IPS-NIHi7 (cell line): ENCODE results near the gene GRIK1.
"Not testable (repeated sequence)": the region's sequence is repeated elsewhere in the genome, so short reads cannot be mapped to it uniquely, and the experiment has no call there.

ENCODE experiments used
- DNase-seq: peaks from one replicate; pipeline ENCODE4 v3.0.0; 2012; ENCODE audit warnings: mixed read lengths; ENCODE audit errors: extremely low spot score

GRIK1 gene

DNA sequence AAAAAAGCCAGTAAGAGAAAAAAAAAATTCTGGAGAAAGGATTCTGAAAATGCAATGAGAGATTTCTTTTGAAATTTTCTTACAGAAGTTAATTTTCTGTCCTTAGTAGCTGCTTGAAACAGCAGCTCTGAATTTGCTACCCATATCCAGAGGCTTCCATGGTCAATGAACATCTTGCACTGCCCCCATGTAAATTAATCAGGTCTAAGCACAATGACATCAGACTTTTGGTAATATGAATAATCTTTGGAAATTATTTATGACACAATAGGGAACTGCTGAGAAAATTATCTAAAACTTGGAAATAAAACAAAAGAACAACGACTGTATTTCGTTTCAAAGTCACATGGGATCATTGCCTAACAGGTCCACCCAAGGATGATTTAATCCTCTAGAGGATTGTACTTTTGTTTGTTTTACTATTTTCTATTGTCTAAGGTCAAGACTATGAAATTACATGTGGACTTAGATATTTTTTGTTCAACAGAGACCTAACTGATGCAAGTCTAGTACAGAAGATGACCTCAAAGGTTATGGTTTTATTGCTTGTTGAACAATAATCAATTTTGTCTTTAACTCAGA, 328.9 kb downstream of the GRIK1 start:
- DNase-seq: no peak

DNA sequence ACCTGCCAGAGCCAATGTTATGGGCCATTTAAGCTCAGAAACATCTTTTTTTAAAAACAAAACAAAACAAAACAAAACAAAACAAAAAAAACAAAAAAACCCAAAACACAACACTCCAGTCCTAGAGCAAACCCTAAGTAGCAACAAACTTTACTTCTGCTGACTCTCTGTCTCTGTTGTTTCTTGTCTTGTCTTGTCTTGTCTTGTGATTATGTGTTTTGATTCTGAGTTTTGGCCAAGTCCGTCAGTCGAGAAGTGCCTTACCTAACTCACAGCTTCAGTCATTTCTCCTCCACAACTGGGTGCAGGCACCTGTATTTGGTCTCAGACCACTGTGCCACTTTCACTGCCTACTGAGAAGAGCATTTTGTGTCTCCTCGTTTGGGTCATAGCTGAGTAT, 333.2 kb downstream of the GRIK1 start:
- no peak for DNase-seq

DNA sequence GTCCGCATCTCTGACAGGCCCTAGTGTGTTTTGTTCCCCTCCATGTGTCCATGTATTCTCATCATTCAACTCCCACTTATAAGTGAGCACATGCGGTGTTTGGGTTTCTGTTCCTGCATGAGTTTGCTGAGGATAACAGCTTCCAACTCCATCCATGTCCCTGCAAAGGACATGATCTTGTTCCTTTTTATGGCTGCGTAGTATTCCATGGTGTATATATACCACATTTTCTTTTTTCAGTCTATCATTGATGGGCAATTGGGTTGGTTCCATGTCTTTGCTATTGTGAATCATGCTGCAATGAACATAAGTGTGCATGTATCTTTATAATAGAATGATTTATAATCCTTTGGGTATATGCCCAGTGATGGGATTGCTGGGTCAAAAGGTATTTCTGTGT, 334.6 kb downstream of the GRIK1 start:
- DNase-seq: not testable (repeated sequence)

DNA sequence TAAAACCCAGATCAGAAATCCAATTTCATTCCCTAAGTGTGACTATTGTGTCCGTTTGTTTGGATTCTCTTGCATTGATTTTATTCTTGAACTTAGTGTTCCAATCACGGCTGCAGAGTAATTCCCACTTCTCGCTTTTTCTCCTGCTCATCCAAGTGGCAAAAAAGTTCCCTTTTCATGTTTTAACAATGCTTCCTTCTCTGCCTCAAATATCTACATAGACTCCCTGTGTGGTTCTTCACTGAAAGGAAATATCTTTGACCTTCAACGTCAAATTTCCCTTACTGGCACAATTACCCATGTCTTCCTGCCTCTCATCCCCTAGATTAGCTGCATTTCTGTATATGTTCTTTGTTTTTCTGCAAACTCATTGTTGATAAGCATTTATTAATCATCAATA, 335.7 kb downstream of the GRIK1 start:
- no peak for DNase-seq

DNA sequence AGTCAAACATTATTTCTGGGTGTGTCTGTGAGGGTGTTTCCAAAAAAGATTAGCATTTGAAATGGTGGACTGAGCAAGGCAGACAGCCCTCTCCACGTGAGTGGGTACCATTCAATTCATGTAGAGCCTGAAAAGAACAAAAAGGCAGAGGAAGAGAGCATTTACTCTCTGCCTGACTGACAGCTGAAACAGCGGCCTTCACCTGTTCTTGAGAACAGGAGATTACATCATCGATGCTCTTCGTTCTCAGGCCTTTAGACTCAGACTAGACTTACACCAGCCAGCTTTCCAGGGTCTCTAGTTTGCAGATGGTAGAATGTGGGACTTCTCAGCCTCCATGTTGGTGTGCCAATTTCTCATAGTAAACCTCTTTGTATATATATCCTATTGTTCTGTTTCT, 338.7 kb downstream of the GRIK1 start:
- DNase-seq: no peak

DNA sequence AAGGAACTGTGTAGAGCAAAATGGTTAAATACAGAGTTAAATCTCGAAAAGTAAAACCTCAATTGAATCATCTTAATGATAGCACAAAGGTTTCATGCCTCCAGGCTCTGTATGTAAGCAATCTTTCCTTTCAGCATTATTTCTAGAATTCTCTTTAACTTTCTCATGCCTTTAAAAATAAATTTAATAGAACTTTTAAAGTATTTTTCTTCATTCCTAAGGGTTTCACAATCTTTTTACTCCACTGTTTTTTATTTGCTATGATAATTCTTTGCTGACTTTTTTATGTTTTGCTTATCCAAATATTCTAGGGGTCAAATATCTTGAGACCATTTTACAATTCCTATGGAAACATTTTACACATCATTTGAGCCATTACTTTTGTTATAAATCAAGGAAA, 353.1 kb downstream of the GRIK1 start:
- DNase-seq: no peak

DNA sequence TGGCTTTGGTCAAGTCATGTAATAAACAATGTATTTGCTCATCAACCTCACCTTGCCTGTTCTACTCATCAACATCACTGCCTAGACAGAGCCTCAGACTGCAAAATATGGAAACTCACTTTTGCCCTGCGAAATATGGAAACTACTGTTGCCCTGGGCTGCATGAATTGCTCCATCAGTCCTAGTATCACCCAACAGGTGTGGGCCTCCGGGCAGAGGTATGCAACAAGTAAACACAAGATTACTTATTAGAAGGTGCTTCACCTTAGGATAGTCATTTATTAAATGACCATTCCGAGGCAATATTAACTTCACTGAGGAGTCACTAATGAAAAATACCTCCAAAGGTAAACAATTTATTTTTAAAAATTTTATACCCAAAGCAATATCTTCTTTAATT, 354.3 kb downstream of the GRIK1 start:
- no peak for DNase-seq

DNA sequence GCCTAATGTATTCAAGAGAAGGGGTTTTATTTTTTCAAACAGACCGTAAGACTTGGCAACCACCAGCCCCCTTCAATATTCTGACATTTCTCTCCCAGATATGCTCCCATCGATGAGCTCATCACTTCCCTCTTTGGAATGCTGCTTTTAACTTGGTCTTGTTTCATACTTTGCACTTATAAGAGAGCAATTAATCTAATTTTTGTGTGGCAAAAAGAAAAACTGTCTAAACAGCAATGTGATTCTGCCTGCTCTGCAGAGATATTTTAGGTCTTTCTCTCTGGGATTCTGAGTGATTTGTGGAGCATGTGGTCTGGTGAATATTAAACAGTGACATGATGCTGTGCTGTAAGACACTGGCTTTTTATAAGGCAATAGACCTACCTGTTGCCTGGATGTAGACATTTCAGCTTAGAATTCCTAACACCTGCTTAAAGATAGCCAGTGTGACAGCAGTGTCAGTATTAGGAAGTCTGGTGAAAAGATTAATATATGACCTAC, 356.3 kb downstream of the GRIK1 start:
- no peak for DNase-seq

DNA sequence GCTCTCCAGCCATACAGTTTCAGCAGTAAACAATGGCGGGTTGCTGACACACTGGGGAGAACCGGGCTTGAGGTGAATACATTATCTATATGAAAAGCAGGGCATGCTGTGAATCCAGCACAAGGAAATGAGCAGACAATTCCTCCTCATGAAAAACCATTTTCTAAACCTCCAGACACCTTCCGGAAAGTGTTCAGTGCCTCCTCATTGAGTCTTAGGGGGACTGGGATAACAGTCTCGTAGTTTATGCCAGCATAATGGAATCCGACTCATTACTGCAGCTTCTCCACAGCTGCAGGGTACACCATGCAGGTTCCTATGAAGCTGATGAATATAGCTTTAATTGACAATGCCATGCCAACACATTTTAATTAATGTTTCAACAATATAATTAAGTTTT, 356.9 kb downstream of the GRIK1 start:
- no peak for DNase-seq

DNA sequence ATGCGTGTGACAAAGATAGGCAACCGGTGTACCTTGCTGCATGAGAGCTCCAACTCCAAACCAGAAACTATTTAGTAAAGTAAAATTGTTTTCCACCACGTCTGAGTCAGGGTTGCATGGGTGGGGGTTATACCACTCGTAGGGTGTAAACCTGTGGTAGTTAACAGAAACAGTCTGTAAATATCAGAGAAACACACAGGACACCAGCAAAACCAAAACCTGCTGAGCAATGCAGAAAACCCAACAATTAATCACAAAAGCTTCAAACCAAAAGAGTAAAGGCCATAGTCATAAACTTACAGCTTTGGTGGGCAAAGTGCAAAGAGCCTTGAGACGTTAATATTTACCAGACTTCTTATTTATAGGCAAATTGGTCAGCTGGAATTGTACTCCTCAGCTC, 358.4 kb downstream of the GRIK1 start:
- no peak for DNase-seq

DNA sequence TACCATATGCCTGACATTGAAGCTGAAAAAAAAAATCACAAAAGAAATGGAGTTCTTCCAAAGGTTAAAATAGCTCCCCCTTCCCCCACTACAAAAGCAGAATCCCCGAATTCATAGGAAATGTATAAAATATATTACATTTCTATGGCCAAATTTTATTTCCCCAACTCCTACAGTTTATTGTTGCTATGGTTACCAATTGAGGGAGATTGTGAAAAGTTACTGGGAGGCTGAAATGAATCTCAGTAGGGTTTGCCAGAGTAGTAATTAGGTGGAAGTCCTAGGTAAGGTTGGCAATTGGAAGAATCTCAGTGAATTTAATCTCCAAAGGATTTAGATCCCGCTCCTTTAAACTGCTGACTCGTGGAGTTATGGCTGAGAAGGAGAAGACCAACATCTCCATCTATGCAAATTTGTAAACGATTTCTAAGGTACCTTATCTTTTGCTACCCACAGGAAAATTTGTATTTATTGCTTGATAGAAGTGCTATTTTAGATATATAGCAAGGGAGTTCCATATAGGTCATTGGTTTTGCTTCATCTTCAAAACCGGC, 359.0 kb downstream of the GRIK1 start:
- DNase-seq: no peak

DNA sequence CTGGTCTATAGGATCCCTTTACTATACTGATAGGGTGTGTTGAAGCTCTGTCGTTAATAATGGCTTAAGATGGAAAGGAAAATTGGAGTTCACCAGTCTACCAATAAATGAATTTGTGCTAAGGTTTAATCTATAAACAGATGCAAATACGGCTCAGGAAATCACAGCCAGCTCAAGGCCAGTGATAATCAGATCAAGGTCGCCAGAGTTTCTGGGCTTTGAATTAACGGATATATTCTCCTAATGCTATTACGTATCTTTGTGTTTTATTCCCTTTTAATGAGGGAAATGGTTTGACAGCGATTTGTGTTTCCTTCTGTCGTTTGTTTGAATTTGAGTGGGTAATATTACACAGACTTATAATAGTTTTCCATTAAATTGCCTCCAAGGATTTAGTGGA, 361.5 kb downstream of the GRIK1 start:
- no peak for DNase-seq

DNA sequence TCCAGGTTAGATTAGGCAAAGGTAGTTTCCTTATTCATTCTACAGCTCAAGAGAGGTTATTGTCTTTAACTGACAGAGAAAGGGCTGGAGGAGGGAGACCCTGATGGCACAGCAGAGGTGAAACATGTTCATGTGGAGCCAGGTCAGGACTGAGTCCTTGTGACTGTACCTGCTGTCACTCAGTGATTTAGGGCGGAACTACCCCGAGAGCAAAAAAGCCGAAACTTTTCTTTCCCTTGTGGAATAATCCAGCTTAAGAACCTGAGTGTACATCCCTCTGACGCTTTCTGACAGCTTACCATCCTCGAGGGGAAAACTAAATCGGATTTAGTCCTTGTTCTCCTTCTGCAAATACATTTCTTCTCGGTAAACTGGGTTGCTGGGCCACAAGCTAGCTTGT, 367.8 kb downstream of the GRIK1 start:
- DNase-seq: no peak

DNA sequence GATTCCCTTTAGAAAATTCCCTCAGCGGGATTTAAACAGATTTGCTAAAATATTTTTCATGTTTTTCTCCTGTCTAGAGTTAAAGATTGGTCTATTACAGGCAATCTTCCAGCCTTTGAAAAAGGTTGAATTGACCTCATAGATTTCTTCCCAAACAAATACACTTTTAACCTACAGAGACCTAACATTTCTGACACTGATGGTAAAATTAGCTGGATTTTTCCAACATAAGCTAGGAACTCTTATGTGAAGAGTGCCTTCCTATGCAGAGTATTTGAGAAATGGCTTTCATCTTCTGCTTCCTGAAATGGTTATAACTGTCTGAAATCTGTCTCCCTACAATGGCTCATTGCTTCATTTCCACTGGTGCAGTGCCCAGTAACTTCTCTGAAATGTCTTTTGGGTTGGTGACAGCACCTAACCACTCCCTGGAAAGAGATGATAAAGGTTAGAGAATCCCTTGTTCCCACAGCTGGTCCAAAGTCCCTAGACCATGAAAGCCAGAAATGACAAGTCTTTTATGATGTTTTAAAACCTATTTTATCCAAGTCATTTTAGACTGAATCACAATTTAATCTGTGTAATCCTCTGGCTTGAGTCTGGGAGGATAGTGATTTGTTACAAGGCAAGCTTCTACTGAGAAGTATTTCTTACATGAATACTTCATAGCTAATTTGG, 371.6 kb downstream of the GRIK1 start:
- no peak for DNase-seq

DNA sequence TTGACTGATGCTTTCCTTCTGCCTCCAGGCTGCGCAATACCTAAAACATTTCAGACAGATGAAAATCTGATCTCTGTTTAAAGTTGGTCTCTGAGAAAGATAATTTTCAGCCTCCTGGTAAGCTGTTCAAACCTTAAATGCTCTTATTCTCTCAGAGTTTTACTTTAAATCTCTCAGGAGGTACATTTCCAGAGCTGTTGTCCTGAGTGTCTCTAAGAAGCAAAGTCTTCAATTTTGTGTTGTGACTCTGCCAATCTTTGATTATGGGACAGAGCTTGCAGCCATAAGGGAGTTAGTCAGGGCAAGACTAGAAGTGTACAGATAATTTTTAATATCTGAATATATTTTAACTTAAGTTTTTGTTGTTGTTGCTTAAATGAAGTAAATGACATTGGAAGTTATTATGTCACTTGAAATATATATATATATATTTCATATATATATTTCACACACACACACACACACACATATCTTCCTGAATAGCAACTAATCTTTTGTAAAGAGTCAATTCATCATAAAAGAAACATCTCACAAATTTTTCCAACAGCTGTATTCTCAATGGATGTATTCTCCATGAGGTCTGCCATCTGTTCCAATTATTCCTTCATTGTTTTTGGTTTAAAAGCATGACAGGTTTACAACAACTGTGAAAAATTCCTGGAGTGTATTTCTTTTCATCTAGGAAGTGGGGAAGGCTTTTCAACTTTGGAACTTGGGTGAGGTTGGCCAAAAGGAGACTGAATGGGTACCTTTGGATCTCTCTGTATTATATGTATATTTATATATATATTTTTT, 381.7 kb downstream of the GRIK1 start:
- no peak for DNase-seq

DNA sequence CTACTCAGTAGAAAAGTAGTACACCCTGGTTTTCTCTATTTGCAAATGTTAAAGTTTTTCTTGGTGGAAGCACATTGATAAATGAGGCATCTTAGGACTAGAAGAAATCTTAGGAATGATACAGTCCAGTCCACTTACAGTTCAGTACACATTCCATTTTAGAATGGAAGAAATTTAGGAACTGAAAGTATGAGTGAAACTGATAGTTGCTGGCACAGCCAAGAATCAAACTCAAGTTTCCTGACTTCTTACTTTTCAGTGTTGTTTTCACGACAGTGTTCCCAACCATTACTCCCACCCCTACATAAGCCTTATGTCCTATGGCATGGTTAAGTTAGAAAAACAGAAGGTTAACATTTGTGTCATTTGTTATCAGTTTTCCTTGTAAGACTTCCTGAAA, 382.6 kb downstream of the GRIK1 start:
- no peak for DNase-seq

DNA sequence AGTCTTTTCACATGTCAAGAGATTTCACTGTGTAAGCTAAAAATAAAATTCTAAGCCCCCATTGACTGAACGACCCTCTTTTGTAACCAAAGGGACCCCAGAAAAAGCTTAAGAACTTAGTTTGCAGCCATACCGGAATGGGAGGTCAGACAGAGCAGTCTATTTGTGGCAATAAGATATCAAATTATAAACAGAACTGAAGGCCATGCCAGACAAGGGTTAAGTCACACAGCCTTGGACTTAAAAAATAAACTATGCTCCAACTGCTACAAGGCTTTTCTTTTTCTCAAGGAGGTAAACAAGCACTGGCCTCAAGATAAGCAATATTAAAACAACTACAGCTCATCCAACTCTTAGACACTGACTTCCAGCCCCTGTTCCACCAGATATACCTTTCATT, 384.2 kb downstream of the GRIK1 start:
- DNase-seq: no peak

DNA sequence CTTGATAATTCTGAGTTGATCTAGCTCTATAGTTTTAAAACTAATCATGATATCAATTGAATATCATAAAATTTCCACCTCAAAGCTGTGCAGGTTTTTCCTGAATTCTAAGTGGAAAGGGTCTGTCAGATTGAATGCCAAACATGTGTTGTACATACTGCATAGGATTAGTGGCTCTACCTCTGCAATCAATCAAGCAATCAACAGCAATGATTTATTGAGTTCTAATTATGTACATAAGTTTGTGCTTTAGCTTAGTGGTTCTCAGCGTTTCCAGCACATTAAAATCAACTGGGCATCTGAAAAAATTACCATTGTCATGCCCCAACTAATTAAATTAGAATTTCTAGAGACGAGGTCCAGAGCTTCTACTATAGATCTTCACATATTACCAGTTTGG, 389.6 kb downstream of the GRIK1 start:
- DNase-seq: no peak

DNA sequence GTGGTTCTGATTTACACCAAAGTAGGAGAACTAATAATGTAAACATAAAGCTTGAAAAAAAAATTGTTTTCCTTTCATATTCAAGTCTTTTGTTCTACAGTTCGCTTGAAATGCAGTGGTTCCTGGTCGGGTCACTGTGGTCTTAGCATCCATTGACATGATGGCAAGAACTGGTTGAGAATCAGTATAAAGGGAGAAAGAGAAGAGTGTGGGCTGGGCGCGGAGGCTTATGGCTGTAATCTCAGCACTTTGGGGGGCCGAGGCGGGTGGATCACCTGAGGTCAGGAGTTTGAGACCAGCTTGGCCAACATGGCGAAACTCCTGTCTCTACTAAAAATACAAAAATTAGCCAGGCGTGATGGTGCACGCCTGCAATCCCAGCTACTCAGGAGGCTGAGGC, 390.2 kb downstream of the GRIK1 start:
- DNase-seq: no peak

DNA sequence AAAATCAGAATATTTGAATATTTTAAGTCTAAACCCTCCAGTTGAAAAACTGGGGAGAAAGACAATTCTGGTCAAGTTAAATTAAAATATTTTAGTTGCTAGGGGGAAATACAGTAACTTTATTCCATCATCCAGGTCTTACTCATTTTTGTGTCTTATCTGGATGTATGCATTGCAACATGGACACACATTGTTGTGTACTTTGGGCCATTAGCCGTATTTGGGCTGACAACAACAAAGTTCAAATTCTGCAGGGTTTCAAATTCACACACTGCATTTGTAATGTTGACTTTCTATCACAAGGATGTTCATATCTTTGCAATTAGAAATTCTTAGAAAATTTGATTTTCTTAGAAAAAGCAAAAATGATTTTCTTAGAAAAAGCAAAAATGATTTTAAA, 391.8 kb downstream of the GRIK1 start:
- no peak for DNase-seq

DNA sequence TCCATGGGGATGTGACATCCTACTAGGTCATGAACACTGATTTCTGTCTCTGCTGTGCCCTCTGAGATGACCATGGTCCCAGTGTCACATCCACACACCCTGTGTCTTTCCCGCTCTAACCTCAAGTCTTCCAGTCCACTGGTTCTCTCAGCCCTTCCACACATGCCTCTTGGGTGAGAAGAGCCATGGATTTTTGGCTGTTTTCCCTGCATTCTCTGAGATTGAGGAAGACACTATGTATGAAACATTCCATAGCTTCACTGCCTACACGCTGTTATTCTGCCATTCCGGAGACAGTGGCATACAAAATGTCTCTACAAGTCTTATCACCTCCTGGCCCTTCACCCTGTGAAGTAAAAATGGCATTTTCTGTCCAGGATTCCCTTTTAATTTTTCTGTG, 393.7 kb downstream of the GRIK1 start:
- DNase-seq: no peak

DNA sequence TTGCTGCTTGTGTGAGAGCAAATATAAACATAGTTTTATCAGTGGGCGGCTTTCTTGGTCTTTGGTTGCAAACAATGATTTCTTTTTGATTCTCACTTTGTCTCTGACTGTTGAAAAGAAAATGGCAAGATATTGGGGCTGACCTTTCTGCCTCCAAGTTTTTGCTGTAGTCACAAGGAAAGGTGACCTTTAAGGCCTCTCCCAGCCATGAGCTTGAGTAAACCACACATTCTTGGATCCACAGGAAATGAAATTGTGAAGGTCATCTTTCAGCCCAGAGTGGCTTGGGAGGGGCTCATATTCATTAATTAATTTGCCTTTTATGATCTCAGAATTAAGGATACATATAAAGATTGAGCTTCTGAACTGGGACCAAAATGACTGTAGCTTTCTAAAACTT, 399.5 kb downstream of the GRIK1 start:
- DNase-seq: no peak

DNA sequence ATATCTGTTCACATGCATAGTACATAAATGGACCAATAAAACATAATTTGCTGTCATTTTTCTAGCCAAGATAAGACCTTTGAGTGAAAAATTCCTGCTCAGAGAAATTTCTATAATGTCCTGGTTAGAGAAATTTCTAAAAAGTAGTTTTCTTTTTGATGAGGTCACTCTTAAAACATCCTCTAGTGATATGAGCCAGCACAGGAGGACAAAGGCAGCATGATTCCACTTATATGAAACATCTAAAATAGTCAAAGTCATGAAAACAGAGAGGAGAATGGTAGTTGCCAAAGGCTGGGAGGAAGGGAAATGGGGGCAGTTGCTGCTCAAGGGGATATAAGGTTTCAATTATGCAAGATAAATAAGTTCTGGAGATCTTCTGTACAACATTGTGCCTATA, 401.7 kb downstream of the GRIK1 start:
- no peak for DNase-seq
